Measurements from ENCODE around the gene ATP6V1G2.
"Not testable (repeated sequence)": the region's sequence is repeated elsewhere in the genome, so short reads cannot be mapped to it uniquely, and the experiment has no call there.

ATP6V1G2 gene

DNA sequence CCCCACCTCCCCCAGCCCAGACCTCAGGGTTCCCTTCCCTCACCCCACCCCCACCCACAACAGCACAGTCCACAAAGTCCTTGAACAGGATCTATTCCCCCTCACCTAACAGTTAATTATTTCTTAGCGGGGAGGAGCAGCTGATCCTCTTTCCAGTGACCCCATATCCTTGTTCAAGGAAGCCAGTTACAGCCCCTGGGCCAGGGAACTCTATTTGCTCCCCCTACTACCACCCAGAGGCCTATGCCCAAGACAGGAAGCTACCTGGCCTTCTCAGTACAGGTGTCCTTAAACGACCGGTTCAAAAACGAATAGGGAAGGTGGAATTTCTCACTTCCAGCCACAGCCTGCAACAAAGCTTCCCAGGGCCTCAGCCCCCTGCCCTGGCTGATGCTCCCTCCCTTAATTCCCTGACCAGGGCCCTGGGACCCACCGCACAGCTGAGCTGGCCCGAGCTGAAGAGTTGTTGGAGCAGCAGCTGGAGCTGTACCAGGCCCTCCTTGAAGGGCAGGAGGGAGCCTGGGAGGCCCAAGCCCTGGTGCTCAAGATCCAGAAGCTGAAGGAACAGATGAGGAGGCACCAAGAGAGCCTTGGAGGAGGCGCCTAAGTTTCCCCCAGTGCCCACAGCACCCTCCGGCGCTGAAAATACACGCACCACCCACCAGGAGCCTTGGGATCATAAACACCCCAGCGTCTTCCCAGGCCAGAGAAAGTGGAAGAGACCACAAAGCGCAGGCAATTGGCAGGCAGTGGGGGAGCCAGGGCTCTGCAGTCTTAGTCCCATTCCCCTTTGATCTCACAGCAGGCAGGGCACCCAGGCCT lies 16.9 kb downstream of the ATP6V1G2 start:
- no peak for DNase-seq (ENCODE audit: low read depth)

DNA sequence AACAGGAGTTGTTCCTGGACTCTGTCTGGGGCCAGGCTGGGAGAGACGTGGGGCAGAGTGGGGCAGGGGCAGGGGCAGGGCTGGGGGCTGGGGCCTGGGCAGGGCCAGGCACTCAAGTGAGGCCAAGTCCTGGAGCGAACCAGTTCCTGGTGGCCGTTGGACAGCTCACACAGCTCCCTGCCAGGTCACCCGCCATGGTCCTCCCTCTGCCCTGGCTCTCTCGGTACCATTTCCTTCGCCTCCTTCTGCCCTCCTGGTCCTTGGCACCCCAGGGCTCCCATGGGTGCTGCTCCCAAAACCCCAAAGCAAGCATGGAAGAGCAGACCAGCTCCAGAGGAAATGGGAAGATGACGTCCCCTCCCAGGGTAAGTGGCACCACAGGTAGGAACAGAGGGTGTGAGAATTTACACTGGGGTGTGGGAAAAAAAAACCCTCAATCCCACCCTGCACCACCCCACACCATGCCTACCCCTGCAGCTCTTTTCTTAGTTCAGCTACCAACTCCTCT lies 17.5 kb downstream of the ATP6V1G2 start, which contains the start of gene MCCD1:
TSS of gene MCCD1 (plus strand) at position 142 of the 508 bp plus-strand sequence. CDS start at position 195, 53 bp downstream.
- no peak for DNase-seq (ENCODE audit: low read depth)

DNA sequence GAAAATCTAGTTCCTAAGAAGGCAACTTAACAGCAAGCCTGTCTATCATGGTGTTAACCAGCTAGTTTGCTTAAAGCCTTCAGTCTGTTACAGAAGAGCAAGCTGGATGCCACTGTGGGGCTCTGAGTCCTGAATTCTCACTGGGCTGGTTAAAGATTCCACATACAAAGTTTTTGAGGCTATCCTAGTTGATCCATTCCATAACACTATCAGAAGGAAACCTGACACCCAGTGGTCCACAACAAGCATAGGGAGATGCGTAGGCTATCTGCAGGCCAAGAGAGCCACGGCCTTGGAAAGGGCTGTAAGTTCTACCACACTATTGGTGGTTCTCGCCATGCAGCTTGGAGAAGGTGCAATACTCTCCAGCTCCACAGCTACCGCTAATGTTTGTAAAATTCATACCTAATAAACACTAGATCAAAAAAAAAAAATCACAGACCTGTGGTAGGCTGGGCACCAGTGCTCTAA lies 18.1 kb downstream of the ATP6V1G2 start:
- DNase-seq (ENCODE audit: low read depth) = no peak

DNA sequence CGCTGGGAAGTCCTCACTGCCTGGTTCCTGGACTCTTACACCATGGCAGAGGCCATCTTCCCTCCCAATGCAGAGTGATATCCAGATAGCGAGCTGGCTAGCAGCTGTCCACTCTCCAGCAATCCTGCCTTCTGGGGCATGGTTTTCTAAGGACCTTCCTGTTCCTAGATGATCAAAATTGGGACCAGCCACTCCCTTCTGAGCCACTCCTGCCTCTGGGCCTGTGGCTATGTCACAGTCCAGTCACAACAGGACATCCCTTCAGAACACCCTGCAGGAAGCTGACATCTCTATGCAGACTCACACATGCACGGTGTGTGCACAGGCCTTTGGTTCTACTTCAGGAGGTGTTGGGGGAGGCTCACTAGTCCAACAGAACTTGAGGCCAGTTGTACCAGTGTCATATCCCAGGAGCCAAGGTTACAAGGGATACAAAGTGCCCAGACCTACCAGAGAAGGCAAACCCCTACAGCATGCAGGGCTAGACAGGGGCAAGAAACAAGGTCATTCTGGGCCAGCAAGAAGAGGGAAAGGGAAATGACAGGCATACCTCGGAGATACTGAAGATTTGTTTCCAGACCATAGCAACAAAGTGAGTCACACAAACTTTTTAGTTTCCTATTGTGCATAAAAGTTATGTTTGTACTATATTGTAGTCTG lies 20.3 kb downstream of the ATP6V1G2 start:
- no peak for DNase-seq (ENCODE audit: low read depth)

DNA sequence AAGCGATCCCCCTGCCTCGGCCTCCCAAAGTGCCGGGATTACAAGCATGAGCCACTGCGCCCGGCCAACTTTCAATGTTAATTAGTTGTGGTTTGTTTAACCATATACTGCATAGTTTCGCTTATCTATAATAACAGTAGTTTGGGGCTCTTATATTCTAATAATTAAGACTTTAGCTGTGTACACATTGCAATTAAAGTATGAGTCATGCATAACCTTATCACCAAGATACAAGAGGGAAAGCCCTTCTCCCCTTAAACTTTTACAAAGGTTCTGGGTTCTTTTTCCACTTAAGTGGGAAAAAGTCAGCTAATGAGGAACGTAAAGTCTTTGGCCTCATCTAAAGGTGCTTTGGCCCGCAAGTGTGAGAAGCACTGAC lies 20.9 kb downstream of the ATP6V1G2 start:
- DNase-seq (ENCODE audit: low read depth) = no peak

DNA sequence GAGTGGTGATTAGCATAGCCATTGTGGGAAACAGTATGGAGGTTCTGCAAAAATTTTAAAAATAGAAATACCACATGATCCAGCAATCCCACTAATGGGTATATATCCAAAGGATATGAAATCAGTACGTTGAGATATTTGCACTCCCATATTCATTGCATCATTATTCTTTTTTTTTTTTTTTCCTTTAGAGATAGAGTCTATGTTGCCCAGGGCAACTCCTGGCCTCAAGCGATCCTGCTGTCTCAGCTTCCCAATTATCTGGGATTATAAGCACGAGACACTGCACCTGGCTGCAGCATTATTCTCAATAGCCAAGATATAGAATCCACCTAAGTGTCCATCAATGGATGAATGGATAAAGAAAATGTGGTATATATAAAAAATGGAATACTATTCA lies 24.6 kb downstream of the ATP6V1G2 start:
- DNase-seq (ENCODE audit: low read depth) = no peak

DNA sequence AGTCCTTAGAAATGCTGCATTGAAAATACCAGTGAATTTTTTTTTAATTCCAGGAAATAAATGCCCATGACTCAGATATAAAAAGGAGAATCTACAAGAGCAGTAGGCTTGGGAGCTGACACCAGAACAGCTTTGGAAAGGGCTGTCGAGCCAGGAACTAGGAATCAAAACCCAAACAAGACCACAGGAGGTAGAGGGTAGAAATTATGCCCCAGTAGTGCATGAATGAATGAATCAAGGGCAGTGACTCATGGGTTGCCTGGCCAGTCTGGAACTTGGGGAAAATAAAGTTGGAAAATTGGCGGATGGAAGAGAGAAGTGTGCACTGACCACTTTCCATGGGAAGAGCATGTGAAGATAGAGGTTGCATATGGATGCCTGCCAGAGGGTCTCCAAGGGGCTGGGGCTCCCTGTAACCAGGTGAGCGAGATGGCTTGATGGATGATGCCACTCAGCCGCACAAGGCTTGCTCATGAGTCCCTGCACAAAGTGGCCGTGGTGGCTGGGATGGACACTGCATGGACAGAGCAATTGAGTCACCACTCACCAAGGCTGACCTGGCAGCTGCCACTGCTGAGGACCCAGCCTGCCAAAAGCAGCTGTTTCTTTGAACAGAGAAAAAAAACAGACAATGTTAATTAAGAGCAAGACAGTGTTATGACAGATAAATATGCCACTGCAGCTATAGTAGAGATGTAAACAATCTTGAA lies 32.8 kb downstream of the ATP6V1G2 start:
- no peak for DNase-seq (ENCODE audit: low read depth)

DNA sequence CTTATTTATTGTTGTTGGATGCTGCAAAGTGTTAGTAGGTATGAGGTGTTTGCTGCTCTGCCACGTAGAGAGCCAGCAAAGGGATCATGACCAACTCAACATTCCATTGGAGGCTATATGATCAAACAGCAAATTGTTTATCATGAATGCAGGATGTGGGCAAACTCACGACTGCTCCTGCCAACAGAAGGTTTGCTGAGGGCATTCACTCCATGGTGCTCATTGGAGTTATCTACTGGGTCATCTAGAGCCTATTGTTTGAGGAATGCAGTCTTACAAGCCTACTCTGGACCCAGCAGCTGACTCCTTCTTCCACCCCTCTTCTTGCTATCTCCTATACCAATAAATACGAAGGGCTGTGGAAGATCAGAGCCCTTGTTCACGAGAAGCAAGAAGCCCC lies 36.4 kb downstream of the ATP6V1G2 start:
- no peak for DNase-seq (ENCODE audit: low read depth)

DNA sequence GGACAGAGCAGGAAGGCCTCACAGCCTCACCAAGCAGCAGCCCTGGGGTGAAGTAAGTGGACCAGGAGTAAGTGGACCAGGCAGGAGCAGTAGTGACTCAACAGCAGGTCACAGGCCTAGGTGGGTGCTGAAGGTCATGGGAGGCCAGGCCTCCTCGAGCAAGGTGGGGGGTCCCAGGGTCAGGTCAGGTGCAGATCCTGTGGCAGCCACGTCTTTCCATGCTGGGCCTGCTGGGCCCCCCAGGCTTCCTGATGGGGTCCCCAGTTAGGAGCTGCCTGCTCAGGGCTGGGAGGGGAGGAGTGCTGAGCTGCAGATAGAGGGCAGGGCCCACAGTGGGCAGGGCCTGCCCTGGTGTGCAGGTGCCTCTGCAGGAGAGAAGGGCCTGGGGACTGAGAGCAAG lies 37.4 kb downstream of the ATP6V1G2 start:
- DNase-seq (ENCODE audit: low read depth) = not testable (repeated sequence)

DNA sequence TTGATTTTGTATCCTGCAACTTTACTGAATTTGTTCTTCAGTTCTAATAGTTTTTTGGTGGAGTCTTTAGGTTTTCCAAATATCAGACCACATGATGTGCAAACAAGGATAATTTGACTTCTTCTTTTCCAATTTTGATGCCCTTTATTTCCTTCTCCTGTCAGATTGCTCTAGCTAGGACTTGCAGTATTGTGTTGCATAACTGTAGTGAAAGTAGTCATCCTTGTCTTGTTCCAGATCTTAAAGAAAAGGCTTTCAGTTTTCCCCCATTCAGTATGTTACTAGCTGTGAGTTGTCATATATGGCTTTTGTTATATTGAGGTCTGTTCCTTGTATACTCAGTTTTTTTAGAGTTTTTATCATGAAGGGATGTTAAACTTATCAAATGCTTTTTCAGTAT lies 43.8 kb downstream of the ATP6V1G2 start:
- DNase-seq (ENCODE audit: low read depth) = no peak

DNA sequence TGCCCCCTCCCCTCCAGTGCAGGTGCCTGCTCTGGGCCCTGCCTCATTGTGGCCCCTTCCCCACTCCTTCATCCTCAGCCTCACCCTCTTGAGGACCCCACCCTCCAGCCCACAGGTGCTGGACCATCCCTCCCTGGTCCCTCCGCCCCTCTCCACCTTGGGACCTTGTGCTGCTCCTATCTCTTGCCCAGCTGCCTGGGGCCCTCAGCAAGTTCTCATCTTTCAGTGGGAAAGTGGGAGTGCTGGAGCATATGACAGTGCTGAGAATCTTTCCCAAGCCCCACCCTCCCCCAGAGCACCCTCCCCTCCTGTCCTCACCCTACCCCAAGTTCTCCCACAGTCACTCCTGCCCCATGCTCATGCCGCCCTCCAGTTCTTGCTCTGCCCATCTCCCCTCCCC lies 46.8 kb downstream of the ATP6V1G2 start:
- not testable (repeated sequence) for DNase-seq (ENCODE audit: low read depth)

DNA sequence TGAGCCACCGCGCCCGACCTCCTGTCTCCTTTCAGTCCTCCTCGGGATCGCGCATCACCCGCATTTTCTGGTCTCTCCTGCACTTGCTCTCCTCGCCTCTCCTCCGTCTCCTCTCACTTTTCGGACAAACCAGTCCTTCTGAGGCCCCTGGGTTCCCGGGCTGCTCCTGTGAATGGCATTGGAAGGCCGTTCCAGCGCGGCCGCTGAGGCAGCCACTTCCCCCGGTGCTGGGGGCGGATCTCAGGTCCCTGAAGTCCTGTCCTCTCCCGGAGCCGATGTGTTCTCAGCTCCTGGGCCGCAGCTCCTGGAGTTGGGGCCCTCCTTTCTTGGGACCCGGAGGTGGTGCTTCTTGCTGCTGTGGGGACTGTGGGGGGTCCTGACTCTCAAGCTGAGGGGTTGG lies 47.7 kb downstream of the ATP6V1G2 start:
- DNase-seq (ENCODE audit: low read depth) = no peak

DNA sequence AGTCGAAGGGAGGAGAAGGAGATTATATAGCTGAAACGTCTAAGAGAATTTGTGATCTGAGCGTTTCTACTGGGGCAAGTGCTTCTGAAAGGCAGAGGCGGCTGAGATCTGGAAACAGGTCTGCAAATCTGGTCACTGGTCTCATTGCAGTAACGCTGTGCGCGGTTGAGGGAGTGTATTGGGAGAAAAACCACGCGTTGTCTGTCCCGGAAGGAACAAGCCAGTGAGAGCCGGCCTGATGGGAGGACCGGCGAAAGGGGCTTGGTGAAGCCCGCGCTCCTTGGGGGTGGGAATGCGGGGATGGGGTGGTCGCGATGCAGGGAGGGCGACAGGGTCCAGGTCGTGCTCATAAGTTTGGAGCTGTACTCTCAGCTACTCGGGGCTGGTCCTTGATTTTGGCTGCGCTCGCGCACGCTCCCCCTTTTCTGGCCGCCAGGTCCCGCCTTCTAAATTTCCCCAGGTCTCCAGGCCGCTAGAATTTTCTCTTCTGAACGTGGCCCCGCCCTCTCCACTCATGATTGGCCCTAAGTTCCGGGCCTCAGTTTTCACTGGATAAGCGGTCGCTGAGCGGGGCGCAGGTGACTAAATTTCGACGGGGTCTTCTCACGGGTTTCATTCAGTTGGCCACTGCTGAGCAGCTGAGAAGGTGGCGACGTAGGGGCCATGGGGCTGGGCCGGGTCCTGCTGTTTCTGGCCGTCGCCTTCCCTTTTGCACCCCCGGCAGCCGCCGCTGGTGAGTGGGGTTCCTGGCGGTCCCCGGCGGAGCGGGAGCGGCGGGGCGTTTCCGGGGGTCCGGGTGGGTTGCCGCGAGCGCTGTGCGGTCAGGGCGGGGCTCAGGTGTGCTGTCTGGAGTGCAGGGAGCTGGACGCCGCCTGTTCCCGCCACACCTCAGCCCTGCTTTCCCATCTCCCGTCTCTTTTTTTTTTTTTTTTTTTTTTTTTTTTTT lies 48.6 kb downstream of the ATP6V1G2 start, which contains the start of gene MICB:
TSS of gene MICB (plus strand) at position 615 of the 946 bp plus-strand sequence. CDS start at position 664, 49 bp downstream.
- no peak for DNase-seq (ENCODE audit: low read depth)

DNA sequence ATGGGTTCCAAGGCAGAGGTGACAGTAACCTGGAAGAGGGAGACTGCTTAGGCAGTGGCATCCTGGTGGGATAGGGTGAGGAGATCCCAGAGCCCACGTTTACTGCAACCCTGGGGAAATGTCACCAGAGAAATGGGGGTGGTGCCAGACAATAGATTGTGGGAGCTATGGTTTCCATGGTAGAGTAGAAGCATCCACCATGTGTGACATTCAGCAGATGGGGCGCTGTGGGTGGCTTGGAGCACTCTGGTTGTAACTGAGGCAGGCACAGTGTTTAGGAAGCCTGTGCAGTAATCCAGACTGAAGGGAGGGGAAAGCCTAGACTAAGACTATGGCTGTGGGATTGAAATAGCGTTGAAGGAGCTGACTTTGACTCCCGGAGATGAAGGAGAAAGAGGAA lies 49.6 kb downstream of the ATP6V1G2 start:
- DNase-seq (ENCODE audit: low read depth) = not testable (repeated sequence)

DNA sequence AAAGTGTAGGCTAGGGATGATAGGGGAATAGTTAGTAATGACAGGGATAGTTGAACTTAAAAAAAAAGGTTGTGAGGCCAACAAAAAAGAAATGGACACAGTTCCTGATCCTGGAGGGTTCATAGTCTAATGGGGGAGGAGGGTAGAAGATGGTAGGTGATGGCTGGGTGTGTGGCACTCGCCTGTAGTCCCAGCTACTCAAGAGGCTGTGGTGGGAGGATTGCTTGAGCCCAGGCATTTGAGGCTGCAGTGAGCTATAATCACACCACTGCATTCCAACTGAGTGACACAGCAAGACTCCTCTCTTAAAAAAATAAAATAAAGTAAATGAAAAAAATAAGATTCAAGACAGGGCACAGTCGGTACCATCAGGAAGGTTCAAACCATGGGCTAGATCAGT lies 50.8 kb downstream of the ATP6V1G2 start:
- DNase-seq (ENCODE audit: low read depth) = no peak

Data from HS-27A (cell line).